Activated naive CD4-positive, alpha-beta T cell treated with Interleukin-2 at 50 U/mL for 16 hours (primary cell): ENCODE results near the gene CACUL1.
"Not testable (repeated sequence)": the region's sequence is repeated elsewhere in the genome, so short reads cannot be mapped to it uniquely, and the experiment has no call there.

Experiments used
- DNase-seq: peaks from one replicate; pipeline ENCODE4 v3.0.0-alpha.2; 2020

Gene CACUL1

DNA sequence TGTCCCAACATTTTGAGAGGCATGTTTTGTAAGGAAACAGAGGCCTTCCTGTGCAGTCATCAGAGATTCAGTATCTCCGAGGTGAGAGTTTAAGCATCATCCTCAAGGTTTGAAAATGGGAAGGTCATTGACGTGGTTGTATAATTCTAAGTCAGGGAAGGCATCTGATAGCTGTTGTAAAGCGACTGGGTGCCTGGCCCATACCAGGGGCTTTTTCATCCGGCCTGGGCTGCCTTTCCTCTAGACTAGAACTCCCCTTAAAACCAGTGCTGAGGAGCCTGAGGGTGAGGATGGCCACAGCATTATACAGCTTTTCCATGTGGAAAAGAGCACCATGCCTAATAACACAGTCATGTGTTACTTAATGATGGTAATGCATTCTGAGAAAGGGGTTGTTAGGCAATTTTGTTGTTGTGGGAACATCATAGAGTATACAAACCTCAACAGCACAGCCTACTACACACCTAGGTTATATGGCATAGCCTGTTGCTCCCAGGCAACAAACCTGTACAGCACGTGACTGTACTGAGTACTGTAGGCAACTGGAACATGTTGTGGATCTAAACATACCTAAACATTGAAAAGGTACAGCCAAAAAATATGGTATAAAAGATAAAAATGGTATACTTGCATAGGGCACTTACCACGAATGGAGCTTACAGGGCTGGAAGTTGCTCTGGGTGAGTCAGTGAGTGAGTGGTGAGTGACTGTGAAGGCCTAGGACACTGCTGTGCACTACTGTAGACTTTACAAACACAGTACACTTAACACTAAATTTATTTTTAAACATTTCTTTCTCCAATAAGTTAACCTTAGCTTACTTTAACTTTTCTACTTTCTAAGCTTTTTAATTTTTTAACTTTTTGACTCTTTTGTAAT, 13.5 kb upstream of the CACUL1 start:
- no peak for DNase-seq

- DNase-seq = no peak
Measured at GRCh38 chr10:118767297-118768040, 12.7 kb upstream of the CACUL1 start.

- DNase-seq = no peak
Measured at GRCh38 chr10:118764195-118764594, 9.4 kb upstream of the CACUL1 start.

DNA sequence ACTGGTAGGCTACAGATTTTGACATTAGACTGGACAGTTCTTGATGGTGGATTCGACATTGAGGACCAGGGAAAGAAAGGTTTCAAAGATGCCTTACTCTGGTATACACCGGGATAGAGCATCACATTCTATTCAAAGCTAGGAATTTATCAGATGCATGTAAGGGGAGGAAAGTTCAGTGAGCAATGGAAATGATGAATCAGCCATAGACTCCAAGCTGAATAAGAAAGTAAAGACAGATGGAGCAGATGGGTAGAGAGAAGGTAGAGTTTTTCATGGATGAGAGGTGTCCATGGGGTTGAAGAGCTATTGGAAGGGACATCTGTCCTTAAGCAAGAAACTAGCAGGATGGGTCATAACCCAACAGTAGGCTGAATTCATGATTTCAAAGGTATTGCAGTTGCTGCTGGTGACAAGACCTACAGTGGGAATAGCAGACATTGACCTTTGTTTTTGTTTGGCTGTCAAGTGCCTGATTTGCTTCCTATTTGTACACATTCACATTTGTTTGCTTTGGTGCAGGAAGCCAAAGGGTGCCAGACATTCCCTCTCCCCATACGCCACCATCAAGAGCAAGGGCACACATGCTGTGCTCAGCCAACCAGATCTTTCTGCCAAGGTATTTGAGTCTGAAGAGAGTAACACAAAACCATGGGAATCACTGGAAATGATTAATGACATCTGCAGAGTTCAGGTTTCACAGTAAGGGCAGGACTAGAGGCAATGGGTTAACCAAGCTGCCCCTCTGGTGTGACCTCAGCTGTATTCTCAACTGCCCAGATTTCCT, 8.6 kb upstream of the CACUL1 start:
- no peak for DNase-seq

DNA sequence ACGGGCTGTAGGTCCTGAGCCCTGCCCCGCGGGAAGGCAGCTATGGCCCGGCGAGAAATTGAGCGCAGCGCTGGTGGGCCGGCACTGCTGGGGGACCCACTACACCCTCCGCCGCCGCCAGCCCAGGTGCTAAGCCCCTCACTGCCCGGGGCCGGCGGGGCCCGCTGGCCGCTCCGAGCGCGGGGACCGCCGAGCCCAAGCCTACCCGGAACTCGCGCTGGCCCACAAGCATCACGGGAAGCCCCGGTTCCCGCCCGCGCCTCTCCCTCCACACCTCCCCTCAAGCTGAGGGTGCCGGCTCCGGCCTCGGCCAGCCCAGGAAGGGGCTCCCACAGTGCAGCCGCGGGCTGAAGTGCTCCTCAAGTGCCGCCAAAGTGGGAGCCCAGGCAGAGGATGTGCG, 5.5 kb upstream of the CACUL1 start:
- no peak for DNase-seq

DNA sequence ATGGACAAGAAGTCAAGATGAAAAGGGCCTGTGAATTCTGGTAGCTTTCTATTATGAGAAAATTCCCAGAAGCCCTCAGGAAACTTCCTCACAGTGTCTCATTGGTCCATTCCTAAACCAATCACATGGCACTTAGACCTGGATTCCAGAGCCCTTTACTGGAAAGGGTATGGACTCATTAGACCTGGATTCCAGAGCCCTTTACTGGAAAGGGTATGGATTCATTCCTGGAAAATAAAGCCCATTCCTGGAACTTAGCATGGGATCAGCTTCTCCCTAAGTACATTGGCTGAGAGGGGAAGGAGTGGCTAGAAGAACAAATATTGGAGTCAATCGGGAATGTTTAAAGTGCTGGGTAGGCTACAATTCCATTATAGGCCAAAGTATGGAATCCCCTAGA, 3.7 kb upstream of the CACUL1 start:
- DNase-seq = no peak

GRCh38 chr10:118754229-118754555, 578 bp downstream of the CACUL1 start:
- peak; percentile 44 for DNase-seq

- DNase-seq = no peak
Measured at GRCh38 chr10:118753331-118754228, 1.2 kb downstream of the CACUL1 start.

DNA sequence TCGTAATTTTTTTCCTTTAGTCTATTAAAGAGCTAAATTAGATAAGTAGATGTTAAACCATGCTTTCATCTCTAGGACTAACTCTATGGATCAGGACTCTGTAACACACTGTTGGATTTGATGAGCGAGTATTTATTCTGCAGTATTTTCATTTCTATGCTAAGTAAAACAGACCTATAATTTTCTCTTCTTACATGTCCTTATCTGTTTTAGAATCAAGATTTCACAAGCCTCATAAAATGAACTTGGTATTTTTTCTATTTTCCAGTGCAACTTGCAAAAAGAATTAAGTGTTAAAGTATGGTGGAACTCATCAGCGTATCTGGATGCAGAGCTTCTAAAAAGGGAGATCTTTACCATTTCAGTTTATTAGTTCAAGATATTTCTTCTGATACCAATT, 2.4 kb downstream of the CACUL1 start:
- DNase-seq = no peak

- no peak for DNase-seq
Measured at GRCh38 chr10:118751265-118751664, 3.5 kb downstream of the CACUL1 start.

DNA sequence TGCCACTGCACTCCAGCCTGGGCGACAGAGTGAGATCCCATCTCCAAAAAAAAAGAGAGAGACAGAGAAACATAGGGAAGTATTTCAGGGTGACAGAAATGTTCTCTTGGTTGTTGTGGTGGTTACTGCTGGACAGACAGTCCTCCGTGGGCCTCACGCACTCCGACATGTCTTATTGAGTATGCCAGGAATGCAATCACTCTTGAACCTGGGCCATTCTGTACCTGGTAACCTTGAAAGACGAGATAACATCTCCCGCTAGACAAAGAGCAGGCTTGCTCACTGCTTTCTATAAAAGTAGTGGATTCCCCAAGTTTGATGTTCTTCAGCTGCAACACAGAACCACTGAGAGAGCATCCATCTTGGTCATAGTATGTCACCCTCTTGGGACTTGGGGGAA, 6.7 kb downstream of the CACUL1 start:
- DNase-seq = no peak

DNA sequence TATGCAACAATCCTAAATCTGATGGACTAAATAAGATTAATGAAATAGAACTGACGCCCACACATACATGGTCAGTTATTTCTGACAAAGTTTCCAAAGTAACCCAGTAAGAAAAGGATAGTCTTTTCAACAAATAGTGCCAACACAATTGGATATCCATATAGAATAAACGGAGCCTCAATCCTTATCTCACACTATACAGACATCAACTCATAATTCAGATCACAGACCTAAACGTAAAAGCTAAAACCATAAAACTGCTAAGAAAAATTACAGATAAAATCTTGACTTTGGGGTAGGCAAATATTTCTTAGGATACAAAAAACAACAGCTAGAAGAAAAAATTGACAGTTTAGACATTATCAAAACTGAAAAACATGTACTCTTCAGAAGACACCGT, 8.5 kb downstream of the CACUL1 start:
- no peak for DNase-seq

- no peak for DNase-seq
Measured at GRCh38 chr10:118745056-118745455, 9.7 kb downstream of the CACUL1 start.

DNA sequence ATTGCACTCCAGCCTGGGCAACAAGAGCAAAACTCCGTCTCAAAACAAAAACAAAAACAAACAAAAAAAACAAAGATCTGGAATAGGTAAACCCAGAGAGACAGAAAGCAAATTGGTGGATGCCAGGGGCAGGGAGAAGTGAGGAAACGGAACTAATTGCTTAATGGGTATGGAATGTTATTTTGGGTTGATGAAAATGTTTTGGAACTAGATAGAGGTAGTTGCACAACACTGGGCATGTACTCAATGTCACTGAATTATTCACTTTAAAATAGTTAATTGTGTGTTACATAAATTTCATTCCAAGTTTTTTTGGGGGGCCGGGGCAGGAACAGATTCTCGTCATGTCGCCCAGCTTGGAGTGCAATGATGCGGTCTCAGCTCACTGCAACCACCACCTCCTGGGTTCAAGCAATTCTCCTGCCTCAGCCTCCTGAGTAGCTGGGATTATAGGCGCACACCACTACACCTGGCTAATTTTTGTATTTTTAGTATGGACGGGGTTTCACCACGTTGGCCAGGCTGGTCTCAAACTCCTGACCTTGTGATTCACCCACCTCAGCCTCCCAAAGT, 10.3 kb downstream of the CACUL1 start:
- DNase-seq = not testable (repeated sequence)

DNA sequence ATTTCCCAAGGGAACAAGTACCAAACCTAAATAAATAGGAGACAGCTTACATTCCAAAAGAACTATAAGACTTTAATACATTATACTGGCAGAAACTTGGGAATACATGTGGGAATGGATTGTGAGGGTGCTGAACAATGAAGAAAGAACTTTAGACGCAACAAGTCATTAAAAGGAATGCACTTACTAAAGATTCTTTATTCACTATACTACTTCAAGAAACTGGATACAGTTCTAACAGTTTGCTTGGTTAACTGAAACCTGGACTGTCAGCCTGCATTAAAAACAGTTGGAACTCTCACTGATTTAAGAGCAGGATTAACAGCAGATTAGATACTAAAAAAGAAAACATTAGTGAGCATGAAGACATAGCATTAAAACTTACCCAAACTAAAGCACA, 12.0 kb downstream of the CACUL1 start:
- DNase-seq = no peak

DNA sequence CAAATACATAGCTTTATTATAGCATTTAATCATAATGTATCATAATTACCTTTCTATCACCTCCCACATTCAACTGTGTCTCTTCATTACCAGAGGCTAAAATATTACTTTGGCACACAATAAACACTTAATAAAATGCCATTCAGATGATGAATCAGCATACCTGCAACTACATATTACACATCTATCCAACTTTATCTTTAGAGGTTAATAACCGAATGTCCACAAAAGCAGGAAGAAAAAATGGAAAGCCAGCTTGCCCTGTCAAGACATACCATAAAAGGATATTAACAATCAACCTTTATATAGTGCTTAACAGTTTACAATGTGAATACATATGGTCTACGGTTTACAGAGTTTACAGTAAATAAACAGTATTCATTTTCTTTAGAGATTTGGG, 12.7 kb downstream of the CACUL1 start:
- DNase-seq = no peak

GRCh38 chr10:118738406-118738805, 16.4 kb downstream of the CACUL1 start:
- DNase-seq = no peak

- no peak for DNase-seq
Measured at GRCh38 chr10:118737603-118738302, 17.0 kb downstream of the CACUL1 start.

GRCh38 chr10:118735294-118735693, 19.5 kb downstream of the CACUL1 start:
- DNase-seq = no peak

GRCh38 chr10:118734475-118734874, 20.3 kb downstream of the CACUL1 start:
- no peak for DNase-seq
